Ovary (tissue), 9 donors: ENCODE results near the gene GRAMD1B. TPM values are rescaled to one million over a fixed set of nuclear protein-coding genes. Genes with fewer than 3 reads are reported as not detected.

ENCODE experiments used
- DNase-seq, 5 donors: peaks; one replicate each; pipeline ENCODE4 v3.0.0-alpha.2; 2019 to 2020
- H3K27ac ChIP-seq, 2 donors: fragments of 200-600 bp; one replicate each; pipeline versions ENCODE4 v1.5.1 to v1.8.0; 2019 to 2022
- H3K27me3 ChIP-seq: fragments of 200-600 bp; one replicate; pipeline ENCODE4 v1.8.0; 2022
- H3K36me3 ChIP-seq: fragments of 200-600 bp; sonication (generic); one replicate; pipeline ENCODE4 v1.5.1; 2019
- H3K4me1 ChIP-seq: one replicate; pipeline ENCODE4 v1.8.1; 2013; ENCODE audit warnings: mild to moderate bottlenecking, moderate library complexity; ENCODE audit not compliant: insufficient read depth
- H3K4me3 ChIP-seq: fragments of 200-600 bp; sonication (generic); one replicate; pipeline ENCODE4 v1.5.1; 2017
- H3K9me3 ChIP-seq, 2 donors: fragments of 200-600 bp in 1 of 2; sonication (generic) in 1 of 2; one replicate each; pipeline versions ENCODE4 v1.5.1 to v1.8.1; 2013 to 2019; ENCODE audit warnings: mild to moderate bottlenecking in 1 of 2, moderate library complexity in 1 of 2
- CTCF ChIP-seq, 3 donors: fragments of 450-650 bp in 2 of 3; fragments of 200-600 bp in 1 of 3; IDR thresholded peaks; one replicate each; pipeline versions ENCODE4 v1.5.1 to v1.8.0; 2016 to 2022; ENCODE audit warnings: antibody characterized with exemption in 3 of 3, mild to moderate bottlenecking in 1 of 3
- EP300 ChIP-seq: sonication (generic); formaldehyde crosslinking; IDR thresholded peaks from one replicate; pipeline ENCODE4 v1.6.1; 2017; ENCODE audit warnings: antibody characterized with exemption
- POLR2A ChIP-seq: fragments of 450-650 bp; IDR thresholded peaks from one replicate; pipeline ENCODE4 v1.6.1; 2017; ENCODE audit warnings: antibody characterized with exemption, mild to moderate bottlenecking, moderate library complexity
- WGBS, 3 donors: extraction: QIAGEN DNeasy Blood & Tissue Kit in 1 of 3; methylation state at CpG; one replicate each; pipeline versions ENCODE4 v1.1.5 to v1.1.7; 2013 to 2017; 5-methylcytosine and 5-hydroxymethylcytosine counted together
- intact Hi-C, 4 donors: fragments of 100-400 bp; cut with DNase I; formaldehyde crosslinking; loops; one replicate each; pipeline versions ENCODE4 v1.11.0 to v1.15.1; 2022 to 2023
- polyA plus RNA-seq, 2 donors: library from polyadenylated mRNA; stranded (reverse); fragments of 200-250 nt in 1 of 2; fragments of 350-450 nt in 1 of 2; fragmentation: Illumina TruSeq in 1 of 2; extraction: RNeasy Lipid Tissue Mini Kit (QIAGEN cat#74804) in 1 of 2; gene quantifications; one replicate each; pipeline ENCODE4 v1.2.3, GENCODE V29; 2013 to 2014
- total RNA-seq, 7 donors: library from RNA; depleted of rRNA in 2 of 7; stranded (reverse); fragments of >200 nt in 2 of 7; fragmentation: NEBNext Ultra II Directional in 3 of 7; extraction: Animal tissue kit (Norgen Biotek cat#: 25700) in 3 of 7; gene quantifications; one replicate each; pipeline versions ENCODE4 v1.1.0 to v1.2.4, GENCODE V29; 2016 to 2023
- donor health status: DM: no; HTN: no; CAD: no; lungs with moderate emphysema.
- donor health status: DM: no; HTN: no; CAD: no.
- donor health status: Bipolar disorder and iron deficiency.
- donor health status: DM: yes; HTN: yes; CAD: no.
- donor health status: DM: no; HTN: no; CAD: no.
- donor health status: DM: yes; HTN: yes; CAD: no.

Gene GRAMD1B
- total and polyA plus RNA-seq, 9 donors, result 10.8 to 185 (median 25.4) TPM

GRCh38 chr11:123494195-123495050, 64.4 kb downstream of the GRAMD1B start:
- Histone ChIP-seq H3K36me3 (no peaks in the 10 kb centered on the region), H3K4me1 (no peaks in the 10 kb centered on the region), H3K4me3 (no peak overlapping the region), H3K27ac (no peak overlapping the region), H3K27me3 (no peaks in the 10 kb centered on the region), H3K9me3 (no peaks in the 10 kb centered on the region)
- no peak for DNase-seq
- 38 to 43% (median 41%) methylated on average over 6 of the region's 6 CpGs for WGBS, 3 donors
- TF ChIP-seq EP300 (no peak), POLR2A (no peak), CTCF (IDR thresholded peaks at IDR 0.05) (no peak)
- intact Hi-C loops, result loop anchor here in 1 of 4 donors (10.0 kb wide), 1 partner anchor 390 kb away; no protein-coding TSS in a partner anchor

GRCh38 chr11:123504401-123504800, 74.3 kb downstream of the GRAMD1B start:
- no peak for DNase-seq
- no peaks in the 10 kb centered on the region for H3K9me3 ChIP-seq
- 86 to 95% (median 90%) methylated on average over 5 of the region's 5 CpGs for WGBS, 3 donors
- H3K27ac ChIP-seq, result no peak overlapping the region
- no peaks in the 10 kb centered on the region for H3K4me1 ChIP-seq
- intact Hi-C loops, result no loop called here
- no peak overlapping the region for H3K4me3 ChIP-seq
- no peaks in the 10 kb centered on the region for H3K27me3 ChIP-seq
- no peaks in the 10 kb centered on the region for H3K36me3 ChIP-seq
- TF ChIP-seq EP300 (no peak), POLR2A (no peak), CTCF (IDR thresholded peaks at IDR 0.05) (no peak)

GRCh38 chr11:123505546-123506299, 75.7 kb downstream of the GRAMD1B start:
- WGBS, 3 donors, result 75 to 76% (median 76%) methylated on average over 6 of the region's 6 CpGs
- no peaks in the 10 kb centered on the region for H3K4me1 ChIP-seq
- DNase-seq, result no peak
- no peaks in the 10 kb centered on the region for H3K36me3 ChIP-seq
- H3K27ac ChIP-seq, result no peak overlapping the region
- TF ChIP-seq EP300 (no peak), POLR2A (no peak), CTCF (IDR thresholded peaks at IDR 0.05) (no peak)
- no peaks in the 10 kb centered on the region for H3K9me3 ChIP-seq
- intact Hi-C loops, result no loop called here
- H3K27me3 ChIP-seq, result no peaks in the 10 kb centered on the region
- no peak overlapping the region for H3K4me3 ChIP-seq

GRCh38 chr11:123507043-123507442, 77.0 kb downstream of the GRAMD1B start:
- 94 to 97% (median 96%) methylated on average over 1 of the region's 1 CpG for WGBS, 3 donors
- Histone ChIP-seq H3K27me3 (no peaks in the 10 kb centered on the region), H3K36me3 (no peaks in the 10 kb centered on the region), H3K9me3 (no peaks in the 10 kb centered on the region), H3K27ac (no peak overlapping the region), H3K4me1 (no peaks in the 10 kb centered on the region), H3K4me3 (no peak overlapping the region)
- intact Hi-C loops, result no loop called here
- no peak for DNase-seq
- no peak for TF ChIP-seq EP300
- no peak for TF ChIP-seq CTCF (IDR thresholded peaks at IDR 0.05)
- no peak for TF ChIP-seq POLR2A
